Caco-2 (cell line): ENCODE data around the gene LGI2. TPM values are rescaled to one million over a fixed set of nuclear protein-coding genes. Genes with fewer than 3 reads are reported as not detected.

ENCODE experiments used
- BruUV-seq: library from RNA; stranded (reverse); fragments of 400-500 nt; replicated peaks from 2 replicates; lab custom pipeline; 2021; lab: Mats Ljungman, UMichigan
- CTCF ChIA-PET: fragments of 300-600 bp; sonication (Branson Sonifier 250); formaldehyde crosslinking; loops from one replicate; lab custom pipeline; 2022; ENCODE audit warnings: antibody characterized with exemption; lab: Charles Lee
- POLR2A ChIA-PET: fragments of 300-600 bp; sonication (Branson Sonifier 250); formaldehyde crosslinking; loops from one replicate; lab custom pipeline; 2022; ENCODE audit warnings: antibody characterized with exemption; lab: Charles Lee
- DNase-seq, 2 experiments: peaks; one replicate each; pipeline versions ENCODE4 v3.0.0 to v3.0.0-alpha.2; 2020 to 2022
- H3K27me3 ChIP-seq: replicated peaks from 2 replicates; pipeline ENCODE4 v1.6.0; 2011; ENCODE audit warnings: low read length; ENCODE audit not compliant: control insufficient read depth, insufficient read depth
- H3K36me3 ChIP-seq: 2 replicates; pipeline ENCODE4 v1.5.1; 2011; ENCODE audit warnings: low read length; ENCODE audit not compliant: control insufficient read depth, insufficient read depth
- H3K4me1 ChIP-seq: fragments of 250-450 bp; sonication (Bioruptor Pico); 2 replicates; pipeline ENCODE4 v1.5.1; 2020; ENCODE audit warnings: mild to moderate bottlenecking
- H3K4me3 ChIP-seq: 2 replicates; pipeline ENCODE4 v1.5.1; 2011; ENCODE audit warnings: low read depth, mild to moderate bottlenecking, control low read depth, low read length
- H3K9me3 ChIP-seq: fragments of 250-450 bp; sonication (Bioruptor Pico); 2 replicates; pipeline ENCODE4 v1.5.1; 2020; ENCODE audit warnings: mild to moderate bottlenecking, moderate library complexity
- H3K27ac Mint-ChIP-seq: one replicate; pipeline ENCODE4 v1.8.0; 2022; ENCODE audit warnings: mixed read lengths; ENCODE audit not compliant: unreplicated experiment
- H3K27me3 Mint-ChIP-seq: one replicate; pipeline ENCODE4 v1.8.0; 2022; ENCODE audit warnings: mixed read lengths; ENCODE audit not compliant: insufficient read depth, unreplicated experiment
- H3K36me3 Mint-ChIP-seq: one replicate; pipeline ENCODE4 v1.8.0; 2022; ENCODE audit warnings: mild to moderate bottlenecking, mixed read lengths; ENCODE audit not compliant: insufficient read depth, unreplicated experiment
- H3K4me1 Mint-ChIP-seq: one replicate; pipeline ENCODE4 v1.8.0; 2022; ENCODE audit warnings: low read depth, mixed read lengths; ENCODE audit not compliant: unreplicated experiment
- H3K4me3 Mint-ChIP-seq: one replicate; pipeline ENCODE4 v1.8.0; 2022; ENCODE audit warnings: mild to moderate bottlenecking, moderate library complexity, mixed read lengths; ENCODE audit not compliant: unreplicated experiment
- H3K9me3 Mint-ChIP-seq: one replicate; pipeline ENCODE4 v1.8.0; 2022; ENCODE audit warnings: mixed read lengths; ENCODE audit not compliant: unreplicated experiment
- CTCF ChIP-seq, 2 experiments: fragments of 200-600 bp in 1 of 2; IDR thresholded peaks; 1 replicate in 1 of 2; 2 replicates in 1 of 2; pipeline versions ENCODE4 v1.5.1 to v1.8.0; 2011 to 2022; ENCODE audit warnings: antibody characterized with exemption in 1 of 2, control low read depth in 1 of 2, inconsistent platforms in 1 of 2, low read depth in 1 of 2, low read length in 1 of 2, mild to moderate bottlenecking in 1 of 2, moderate library complexity in 1 of 2; ENCODE audit not compliant: insufficient read depth in 1 of 2, severe bottlenecking in 1 of 2, unreplicated experiment in 1 of 2
- intact Hi-C: fragments of 100-400 bp; cut with micrococcal nuclease; formaldehyde crosslinking; loops from one replicate; pipeline ENCODE4 v1.10.0; 2022; ENCODE audit not compliant: unreplicated experiment
- total RNA-seq: library from RNA; stranded (reverse); gene quantifications from 2 replicates; pipeline ENCODE4 v1.2.3, GENCODE V29; 2022

The LGI2 gene
- total RNA-seq, 1 experiment from 2014 or later, result 7.5 TPM

- ChIA-PET POLR2A (no interaction called here), CTCF (interaction anchor here (0.9 to 2.1 kb wide), 7 partner anchors 8 to 492 kb away, joined by 3 to 13 read pairs (median 4); no protein-coding TSS in a partner anchor)
- Mint-ChIP-seq H3K4me1 (no peaks in the 10 kb centered on the region), H3K27ac (no peak overlapping the region), H3K4me3 (no peak overlapping the region), H3K36me3 (no peaks in the 10 kb centered on the region), H3K27me3 (peaks cover 4% of the 10 kb centered on the region), H3K9me3 (no peaks in the 10 kb centered on the region)
- H3K9me3 ChIP-seq, result no peaks in the 10 kb centered on the region
- no peaks in the 10 kb centered on the region for H3K27me3 ChIP-seq
- no peaks in the 10 kb centered on the region for H3K36me3 ChIP-seq
- intact Hi-C loops, result loop anchor here (1.0 to 5.0 kb wide), 3 partner anchors 87 to 386 kb away; no protein-coding TSS in a partner anchor
- no TSS peak for BruUV-seq
- H3K4me1 ChIP-seq, result no peaks in the 10 kb centered on the region
- H3K4me3 ChIP-seq, result no peak overlapping the region
- TF ChIP-seq CTCF (IDR thresholded peaks at IDR 0.05; ENCODE audit: insufficient read depth in 1 of 2, low read depth in 1 of 2, low read length in 1 of 2, severe bottlenecking in 1 of 2, unreplicated experiment in 1 of 2), result no peak
- DNase-seq, result no peak
These were observed 50.0 kb downstream of the LGI2 start for GRCh38 chr4:24980740-24981139.

GRCh38 chr4:24980064-24980690 is 50.6 kb downstream of the LGI2 start:
- no peaks in the 10 kb centered on the region for H3K36me3 Mint-ChIP-seq
- H3K27ac Mint-ChIP-seq, result no peak overlapping the region
- intact Hi-C loops, result loop anchor here (1.0 to 5.0 kb wide), 3 partner anchors 87 to 387 kb away; no protein-coding TSS in a partner anchor
- no peaks in the 10 kb centered on the region for H3K9me3 Mint-ChIP-seq
- CTCF ChIA-PET, result interaction anchor here (0.9 to 2.1 kb wide), 8 partner anchors 8 to 492 kb away, joined by 3 to 13 read pairs (median 4); no protein-coding TSS in a partner anchor
- BruUV-seq, result no TSS peak
- no peaks in the 10 kb centered on the region for H3K4me1 Mint-ChIP-seq
- DNase-seq, result peak; percentile 44 to 70
- Histone ChIP-seq H3K27me3 (no peaks in the 10 kb centered on the region; the same call in 1 of the 2 replicates), H3K4me1 (no peaks in the 10 kb centered on the region), H3K4me3 (no peak overlapping the region), H3K36me3 (no peaks in the 10 kb centered on the region), H3K9me3 (no peaks in the 10 kb centered on the region)
- POLR2A ChIA-PET, result no interaction called here
- TF ChIP-seq CTCF (IDR thresholded peaks at IDR 0.05; ENCODE audit: insufficient read depth in 1 of 2, low read depth in 1 of 2, low read length in 1 of 2, severe bottlenecking in 1 of 2, unreplicated experiment in 1 of 2), result peak; percentile 78 to 81
- no peak overlapping the region for H3K4me3 Mint-ChIP-seq
- H3K27me3 Mint-ChIP-seq, result peaks cover 4% of the 10 kb centered on the region

DNA sequence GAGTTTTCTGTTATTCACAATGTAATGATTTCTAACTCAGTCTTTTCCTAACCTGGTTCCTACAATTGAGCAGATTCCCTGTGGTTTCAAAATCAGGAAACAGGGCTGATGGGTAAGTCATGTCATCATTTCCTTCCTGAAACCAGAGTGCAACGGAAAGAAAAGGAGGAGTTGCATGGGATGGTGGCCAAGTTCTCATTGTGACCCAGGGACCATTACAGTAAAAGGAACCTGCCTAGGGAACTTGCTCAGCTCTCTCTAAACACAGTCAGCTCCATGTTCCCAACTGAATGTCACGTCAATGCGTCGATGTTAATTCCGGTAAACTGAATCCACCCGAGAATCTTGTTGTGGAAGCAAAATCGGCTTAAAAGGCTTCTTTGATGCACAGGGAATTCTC is 51.2 kb downstream of the LGI2 start:
- TF ChIP-seq CTCF (IDR thresholded peaks at IDR 0.05; ENCODE audit: insufficient read depth in 1 of 2, low read depth in 1 of 2, low read length in 1 of 2, severe bottlenecking in 1 of 2, unreplicated experiment in 1 of 2), result no peak
- no peak for DNase-seq
- H3K27me3 ChIP-seq, result no peaks in the 10 kb centered on the region; the same call in 1 of the 2 replicates
- intact Hi-C loops, result no loop called here
- no peaks in the 10 kb centered on the region for H3K36me3 ChIP-seq
- no peaks in the 10 kb centered on the region for H3K9me3 Mint-ChIP-seq
- BruUV-seq, result no TSS peak
- H3K27ac Mint-ChIP-seq, result no peak overlapping the region
- no peak overlapping the region for H3K4me3 Mint-ChIP-seq
- peaks cover 7% of the 10 kb centered on the region for H3K27me3 Mint-ChIP-seq
- POLR2A ChIA-PET, result no interaction called here
- no peaks in the 10 kb centered on the region for H3K36me3 Mint-ChIP-seq
- CTCF ChIA-PET, result interaction anchor here (0.9 to 2.1 kb wide), 7 partner anchors 9 to 388 kb away, joined by 3 to 13 read pairs (median 5); no protein-coding TSS in a partner anchor
- no peaks in the 10 kb centered on the region for H3K4me1 Mint-ChIP-seq
- no peaks in the 10 kb centered on the region for H3K4me1 ChIP-seq
- no peak overlapping the region for H3K4me3 ChIP-seq
- H3K9me3 ChIP-seq, result no peaks in the 10 kb centered on the region
